HG03103 (cell line): ENCODE data around the gene RUVBL1.

Experiments
- ATAC-seq: cut with Tn5 transposase; IDR thresholded peaks from one replicate; pipeline ENCODE4 v1.9.1; 2021; ENCODE audit warnings: low read depth; ENCODE audit not compliant: unreplicated experiment

RUVBL1 gene

GRCh38 chr3:128083980-128084674 is 39.5 kb downstream of the RUVBL1 start:
- no peak for ATAC-seq

- no peak for ATAC-seq
These were observed 40.2 kb downstream of the RUVBL1 start for GRCh38 chr3:128083396-128083795.

GRCh38 chr3:128082546-128082945 is 41.1 kb downstream of the RUVBL1 start:
- ATAC-seq: no peak

- no peak for ATAC-seq
These were observed 41.8 kb downstream of the RUVBL1 start for GRCh38 chr3:128081846-128082245.

- no peak for ATAC-seq
These were observed 42.4 kb downstream of the RUVBL1 start for GRCh38 chr3:128081226-128081625.

- no peak for ATAC-seq
These were observed 43.1 kb downstream of the RUVBL1 start for GRCh38 chr3:128080323-128081080.

- no peak for ATAC-seq
These were observed 43.8 kb downstream of the RUVBL1 start for GRCh38 chr3:128079823-128080222.

- ATAC-seq: no peak
These were observed 44.7 kb downstream of the RUVBL1 start for GRCh38 chr3:128078875-128079274.

- no peak for ATAC-seq
These were observed 45.3 kb downstream of the RUVBL1 start for GRCh38 chr3:128078322-128078721.

GRCh38 chr3:128077665-128078064 is 45.9 kb downstream of the RUVBL1 start:
- ATAC-seq: no peak

- no peak for ATAC-seq
These were observed 46.4 kb downstream of the RUVBL1 start for GRCh38 chr3:128077202-128077624.

- ATAC-seq: no peak
These were observed 47.0 kb downstream of the RUVBL1 start for GRCh38 chr3:128076483-128077201.

GRCh38 chr3:128075522-128076482 is 47.8 kb downstream of the RUVBL1 start:
- peak; percentile 50 for ATAC-seq

GRCh38 chr3:128074851-128075521 is 48.6 kb downstream of the RUVBL1 start:
- no peak for ATAC-seq

GRCh38 chr3:128073807-128074206 is 49.8 kb downstream of the RUVBL1 start:
- no peak for ATAC-seq

- no peak for ATAC-seq
These were observed 50.4 kb downstream of the RUVBL1 start for GRCh38 chr3:128073185-128073725.

- ATAC-seq: no peak
These were observed 51.0 kb downstream of the RUVBL1 start for GRCh38 chr3:128072454-128073184.

GRCh38 chr3:128071771-128072453 is 51.7 kb downstream of the RUVBL1 start:
- no peak for ATAC-seq
